Lower lobe of right lung (tissue), 2 donors: ENCODE measurements around the gene EHD1. TPM values are rescaled to one million over a fixed set of nuclear protein-coding genes. Genes with fewer than 3 reads are reported as not detected.

Experiments
- ATAC-seq, 2 donors: fragments of 200-7000 bp; cut with Tn5 transposase; one replicate each; pipeline ENCODE4 v1.9.1; 2020 to 2022; ENCODE audit warnings: mild to moderate bottlenecking in 2 of 2, moderate library complexity in 2 of 2
- DNase-seq: peaks from one replicate; pipeline ENCODE4 v3.0.0-alpha.2; 2020
- H3K27ac ChIP-seq: fragments of 200-600 bp; one replicate; pipeline ENCODE4 v1.8.0; 2022
- H3K27me3 ChIP-seq: fragments of 200-600 bp; one replicate; pipeline ENCODE4 v1.8.0; 2022; ENCODE audit warnings: low read depth
- H3K36me3 ChIP-seq: fragments of 200-600 bp; one replicate; pipeline ENCODE4 v1.8.0; 2022; ENCODE audit warnings: mild to moderate bottlenecking
- H3K4me1 ChIP-seq: fragments of 200-600 bp; one replicate; pipeline ENCODE4 v1.8.0; 2022
- H3K4me3 ChIP-seq: fragments of 200-600 bp; one replicate; pipeline ENCODE4 v1.8.0; 2022; ENCODE audit warnings: mild to moderate bottlenecking
- H3K9me3 ChIP-seq: fragments of 200-600 bp; one replicate; pipeline ENCODE4 v1.8.0; 2022
- CTCF ChIP-seq: fragments of 200-600 bp; IDR thresholded peaks from one replicate; pipeline ENCODE4 v1.8.0; 2022; ENCODE audit warnings: antibody characterized with exemption, mild to moderate bottlenecking
- intact Hi-C: fragments of 100-400 bp; cut with DNase I; formaldehyde crosslinking; loops from one replicate; pipeline ENCODE4 v1.11.0; 2022
- long read RNA-seq: library from polyadenylated mRNA; unstranded; transcript quantifications from one replicate; pipeline ENCODE4 v2.0.0, GENCODE V29; 2021
- total RNA-seq: library from RNA; stranded (reverse); fragmentation: NEBNext Ultra II Directional; extraction: Animal tissue kit (Norgen Biotek cat#: 25700); gene quantifications from one replicate; pipeline ENCODE4 v1.2.1, GENCODE V29; 2021
- donor health status: DM: no; HTN: yes; CAD: no; lungs with severe emphysema.

EHD1 gene
- 73.4 TPM for total RNA-seq
- long read RNA-seq, full-length matches to known transcripts: 35 of 123 reads
- long read RNA-seq, partial matches to known transcripts: 10 of 123 reads
- long read RNA-seq, other reads (novel, unspliced or antisense): 78 of 123 reads

DNA sequence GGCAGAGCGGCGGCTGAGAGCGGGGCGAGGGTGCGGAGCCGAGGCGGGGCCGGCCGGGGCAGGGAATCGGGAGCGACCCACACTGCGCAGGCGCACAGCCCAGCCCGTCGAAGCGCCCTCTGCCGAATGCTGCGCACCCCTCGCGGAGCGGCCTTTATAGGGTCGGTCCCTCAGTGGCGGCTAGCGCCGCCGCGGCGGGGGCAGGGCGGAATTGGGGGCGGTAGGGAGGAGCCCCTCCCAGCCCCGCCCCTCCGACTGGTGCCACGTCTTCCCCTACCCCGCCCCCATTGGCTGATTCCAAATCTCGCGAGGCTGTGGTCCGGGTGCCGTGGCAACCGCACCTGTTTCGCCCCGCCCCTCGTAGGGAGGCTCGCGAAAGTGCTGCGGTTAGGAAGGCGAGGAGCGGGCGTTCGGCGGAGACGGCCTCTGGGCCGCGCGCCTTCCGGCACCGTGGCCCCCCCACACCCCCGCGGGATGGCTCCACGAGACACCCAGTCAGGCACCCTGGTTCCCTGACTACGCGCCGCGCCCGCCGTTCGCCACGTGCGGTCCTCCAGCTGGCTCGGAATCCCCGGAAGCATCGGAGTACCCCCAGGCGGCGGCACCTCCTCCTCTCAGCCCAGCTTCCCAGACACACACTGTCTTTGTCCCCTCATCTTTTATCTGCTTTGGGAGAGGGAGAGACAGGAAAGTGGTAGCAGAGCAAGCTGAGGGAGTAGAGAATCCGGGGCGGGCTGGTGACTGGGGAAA is at the start of gene EHD1:
Gene EHD1, minus strand, starts transcription at position 128 of the 750 bp plus-strand sequence. CDS start 157 bp downstream, outside the sequence.
- Histone ChIP-seq H3K27me3 (no peaks in the 10 kb centered on the region), H3K4me1 (peaks cover 67% of the 10 kb centered on the region), H3K27ac (peak within 1 kb of the TSS; percentile 91), H3K4me3 (peak within 1 kb of the TSS; percentile 97), H3K36me3 (peaks cover 9% of the 10 kb centered on the region), H3K9me3 (no peaks in the 10 kb centered on the region)
- TF ChIP-seq CTCF: peak; percentile 73
- ATAC-seq (peak; percentile 93 to 97), DNase-seq (peak; percentile 98)
- intact Hi-C loops: no loop called here

GRCh38 chr11:64926689-64927088 is 48.3 kb upstream of the EHD1 start:
- H3K27me3 ChIP-seq: no peaks in the 10 kb centered on the region
- no peak overlapping the region for H3K27ac ChIP-seq
- H3K36me3 ChIP-seq: peaks cover 48% of the 10 kb centered on the region
- TF ChIP-seq CTCF: no peak
- no peaks in the 10 kb centered on the region for H3K9me3 ChIP-seq
- peaks cover 26% of the 10 kb centered on the region for H3K4me1 ChIP-seq
- DNase-seq (no peak), ATAC-seq (no peak)
- H3K4me3 ChIP-seq: no peak overlapping the region
- intact Hi-C loops: no loop called here

GRCh38 chr11:64925536-64926436 is 47.4 kb upstream of the EHD1 start:
- ATAC-seq (no peak), DNase-seq (no peak)
- H3K4me1 ChIP-seq: peaks cover 26% of the 10 kb centered on the region
- H3K4me3 ChIP-seq: peak overlapping the region; percentile 100
- H3K9me3 ChIP-seq: no peaks in the 10 kb centered on the region
- intact Hi-C loops: no loop called here
- H3K27me3 ChIP-seq: no peaks in the 10 kb centered on the region
- TF ChIP-seq CTCF: no peak
- peaks cover 39% of the 10 kb centered on the region for H3K36me3 ChIP-seq
- no peak overlapping the region for H3K27ac ChIP-seq

- peak overlapping the region; percentile 97 for H3K27ac ChIP-seq
- DNase-seq (no peak), ATAC-seq (peak; percentile 3 to 33)
- H3K4me3 ChIP-seq: peak overlapping the region; percentile 100
- no peaks in the 10 kb centered on the region for H3K9me3 ChIP-seq
- H3K36me3 ChIP-seq: peaks cover 30% of the 10 kb centered on the region
- intact Hi-C loops: no loop called here
- H3K4me1 ChIP-seq: peaks cover 26% of the 10 kb centered on the region
- no peaks in the 10 kb centered on the region for H3K27me3 ChIP-seq
- TF ChIP-seq CTCF: no peak
Measured at GRCh38 chr11:64924910-64925284, 46.5 kb upstream of the EHD1 start.
